ENCODE data around the gene EEF1A2. TPM values are rescaled to one million over a fixed set of nuclear protein-coding genes. Genes with fewer than 3 reads are reported as not detected.

EEF1A2 gene
- polyA plus RNA-seq (2013) = 0.04 TPM

- H3K27ac ChIP-seq (ENCODE audit: insufficient read depth in 1 of 2, low read depth in 1 of 2, low read length in 2 of 2, poor library complexity in 1 of 2, severe bottlenecking in 2 of 2) = no peak within 1 kb of the TSS
- peaks cover 0 to 2% (median 0%) of the 10 kb centered on the region in 5 experiments for H3K9me3 ChIP-seq (ENCODE audit: control extremely low read depth in 1 of 5, control insufficient read depth in 4 of 5, insufficient read depth in 2 of 5, low read depth in 1 of 5, low read length in 4 of 5)
- H3K4me3 ChIP-seq (ENCODE audit: control insufficient read depth in 1 of 7, extremely low read depth in 1 of 7, insufficient read depth in 4 of 7, low read depth in 2 of 7, low read length in 6 of 7) = peak within 1 kb of the TSS in 4 of 7 experiments; percentile 11 to 48 (median 26)
- H3K4me1 ChIP-seq (ENCODE audit: control extremely low read depth in 1 of 4, control insufficient read depth in 4 of 4, insufficient read depth in 4 of 4, low read length in 3 of 4) = peaks cover 0 to 16% (median 11%) of the 10 kb centered on the region in 4 experiments
- no peaks in the 10 kb centered on the region for H3K36me3 ChIP-seq (ENCODE audit: control insufficient read depth in 4 of 4, insufficient read depth in 4 of 4, low read length in 3 of 4)
- peak; percentile 53 to 69 (median 66) for DNase-seq
- H3K27me3 ChIP-seq (replicated peaks in 2 of 5; ENCODE audit: control insufficient read depth in 4 of 5, insufficient read depth in 5 of 5, low read length in 4 of 5) = peaks cover 0 to 72% (median 13%) of the 10 kb centered on the region in 5 experiments
- WGBS (ENCODE audit: insufficient coverage) = under 1% methylated on average over 23 of the region's 58 CpGs
- POLR2A ChIA-PET = no interaction called here
- CTCF ChIA-PET = no interaction called here
Observed at GRCh38 chr20:63498960-63499337, at the start of gene EEF1A2. Gene EEF1A2 (minus strand): TSS chr20:63499083. CDS start chr20:63497763, 1,320 bp downstream.

GRCh38 chr20:63548542-63548941 lies 49.7 kb upstream of the EEF1A2 start:
- CTCF ChIA-PET = interaction anchor here (0.9 kb wide), 1 partner anchor 12 kb away, joined by 3 read pairs; no protein-coding TSS in a partner anchor
- 60% methylated on average over 3 of the region's 11 CpGs for WGBS (ENCODE audit: insufficient coverage)

GRCh38 chr20:63547725-63548480 lies 49.0 kb upstream of the EEF1A2 start, which contains the start of gene SRMS:
Gene SRMS (minus strand): TSS chr20:63547749. CDS start chr20:63547463, 286 bp downstream.
- POLR2A ChIA-PET = no interaction called here
- Histone ChIP-seq H3K4me3 (ENCODE audit: control insufficient read depth in 1 of 7, extremely low read depth in 1 of 7, insufficient read depth in 4 of 7, low read depth in 2 of 7, low read length in 6 of 7) (no peak within 1 kb of the TSS), H3K9me3 (ENCODE audit: control extremely low read depth in 1 of 5, control insufficient read depth in 4 of 5, insufficient read depth in 2 of 5, low read depth in 1 of 5, low read length in 4 of 5) (no peaks in the 10 kb centered on the region), H3K36me3 (ENCODE audit: control insufficient read depth in 4 of 4, insufficient read depth in 4 of 4, low read length in 3 of 4) (no peaks in the 10 kb centered on the region), H3K4me1 (ENCODE audit: control extremely low read depth in 1 of 4, control insufficient read depth in 4 of 4, insufficient read depth in 4 of 4, low read length in 3 of 4) (peaks cover 0 to 11% (median 8%) of the 10 kb centered on the region in 4 experiments), H3K27ac (ENCODE audit: insufficient read depth in 1 of 2, low read depth in 1 of 2, low read length in 2 of 2, poor library complexity in 1 of 2, severe bottlenecking in 2 of 2) (no peak within 1 kb of the TSS), H3K27me3 (replicated peaks in 2 of 5; ENCODE audit: control insufficient read depth in 4 of 5, insufficient read depth in 5 of 5, low read length in 4 of 5) (peaks cover 0 to 32% (median 7%) of the 10 kb centered on the region in 5 experiments)
- DNase-seq = no peak
- WGBS (ENCODE audit: insufficient coverage) = 72% methylated on average over 18 of the region's 35 CpGs
- CTCF ChIA-PET = interaction anchor here (2.3 kb wide), 1 partner anchor 10 kb away, joined by 9 read pairs; the partner anchor contains the start of gene PTK6

More at GRCh38 chr20:63548542-63548941, 49.7 kb upstream of the EEF1A2 start:
- no peaks in the 10 kb centered on the region for H3K9me3 ChIP-seq (ENCODE audit: control extremely low read depth in 1 of 5, control insufficient read depth in 4 of 5, insufficient read depth in 2 of 5, low read depth in 1 of 5, low read length in 4 of 5)
- no peak overlapping the region for H3K4me3 ChIP-seq (ENCODE audit: control insufficient read depth in 1 of 7, extremely low read depth in 1 of 7, insufficient read depth in 4 of 7, low read depth in 2 of 7, low read length in 6 of 7)
- no peak overlapping the region for H3K27ac ChIP-seq (ENCODE audit: insufficient read depth in 1 of 2, low read depth in 1 of 2, low read length in 2 of 2, poor library complexity in 1 of 2, severe bottlenecking in 2 of 2)
- no peaks in the 10 kb centered on the region for H3K36me3 ChIP-seq (ENCODE audit: control insufficient read depth in 4 of 4, insufficient read depth in 4 of 4, low read length in 3 of 4)
- POLR2A ChIA-PET = no interaction called here
- H3K27me3 ChIP-seq (replicated peaks in 2 of 5; ENCODE audit: control insufficient read depth in 4 of 5, insufficient read depth in 5 of 5, low read length in 4 of 5) = peaks cover 0 to 32% (median 7%) of the 10 kb centered on the region in 5 experiments
- H3K4me1 ChIP-seq (ENCODE audit: control extremely low read depth in 1 of 4, control insufficient read depth in 4 of 4, insufficient read depth in 4 of 4, low read length in 3 of 4) = peaks cover 0 to 14% (median 13%) of the 10 kb centered on the region in 4 experiments
- no peak for DNase-seq

- Histone ChIP-seq H3K27ac (ENCODE audit: insufficient read depth in 1 of 2, low read depth in 1 of 2, low read length in 2 of 2, poor library complexity in 1 of 2, severe bottlenecking in 2 of 2) (no peak overlapping the region), H3K27me3 (replicated peaks in 2 of 5; ENCODE audit: control insufficient read depth in 4 of 5, insufficient read depth in 5 of 5, low read length in 4 of 5) (peaks cover 0 to 32% (median 7%) of the 10 kb centered on the region in 5 experiments), H3K36me3 (ENCODE audit: control insufficient read depth in 4 of 4, insufficient read depth in 4 of 4, low read length in 3 of 4) (no peaks in the 10 kb centered on the region), H3K9me3 (ENCODE audit: control extremely low read depth in 1 of 5, control insufficient read depth in 4 of 5, insufficient read depth in 2 of 5, low read depth in 1 of 5, low read length in 4 of 5) (no peaks in the 10 kb centered on the region), H3K4me1 (ENCODE audit: control extremely low read depth in 1 of 4, control insufficient read depth in 4 of 4, insufficient read depth in 4 of 4, low read length in 3 of 4) (peaks cover 0 to 3% (median under 1%) of the 10 kb centered on the region in 4 experiments), H3K4me3 (ENCODE audit: control insufficient read depth in 1 of 7, extremely low read depth in 1 of 7, insufficient read depth in 4 of 7, low read depth in 2 of 7, low read length in 6 of 7) (no peak overlapping the region)
- 64% methylated on average over 51 of the region's 58 CpGs for WGBS (ENCODE audit: insufficient coverage)
- CTCF ChIA-PET = interaction anchor here (1.6 to 2.3 kb wide), 2 partner anchors 8 to 9 kb away, joined by 3 to 9 read pairs; partner anchors contain the start of gene PTK6
- DNase-seq = no peak
- POLR2A ChIA-PET = no interaction called here
Observed at GRCh38 chr20:63546956-63547724, 48.3 kb upstream of the EEF1A2 start.

GRCh38 chr20:63546256-63546955 lies 47.5 kb upstream of the EEF1A2 start:
- 95% methylated on average over 20 of the region's 20 CpGs for WGBS (ENCODE audit: insufficient coverage)
- POLR2A ChIA-PET = no interaction called here
- CTCF ChIA-PET = interaction anchor here (1.5 to 2.3 kb wide), 3 partner anchors 8 to 10 kb away, joined by 3 to 9 read pairs (median 4); partner anchors contain the start of gene PTK6
- no peaks in the 10 kb centered on the region for H3K9me3 ChIP-seq (ENCODE audit: control extremely low read depth in 1 of 5, control insufficient read depth in 4 of 5, insufficient read depth in 2 of 5, low read depth in 1 of 5, low read length in 4 of 5)
- H3K27me3 ChIP-seq (replicated peaks in 2 of 5; ENCODE audit: control insufficient read depth in 4 of 5, insufficient read depth in 5 of 5, low read length in 4 of 5) = peaks cover 0 to 32% (median 7%) of the 10 kb centered on the region in 5 experiments
- H3K4me1 ChIP-seq (ENCODE audit: control extremely low read depth in 1 of 4, control insufficient read depth in 4 of 4, insufficient read depth in 4 of 4, low read length in 3 of 4) = peaks cover 0 to 3% (median 0%) of the 10 kb centered on the region in 4 experiments
- no peaks in the 10 kb centered on the region for H3K36me3 ChIP-seq (ENCODE audit: control insufficient read depth in 4 of 4, insufficient read depth in 4 of 4, low read length in 3 of 4)
- no peak overlapping the region for H3K27ac ChIP-seq (ENCODE audit: insufficient read depth in 1 of 2, low read depth in 1 of 2, low read length in 2 of 2, poor library complexity in 1 of 2, severe bottlenecking in 2 of 2)
- DNase-seq = no peak
- no peak overlapping the region for H3K4me3 ChIP-seq (ENCODE audit: control insufficient read depth in 1 of 7, extremely low read depth in 1 of 7, insufficient read depth in 4 of 7, low read depth in 2 of 7, low read length in 6 of 7)

- WGBS (ENCODE audit: insufficient coverage) = 67% methylated on average over 3 of the region's 6 CpGs
- ChIA-PET POLR2A (no interaction called here), CTCF (interaction anchor here (1.5 to 2.3 kb wide), 3 partner anchors 8 to 10 kb away, joined by 3 to 9 read pairs (median 4); partner anchors contain the start of gene PTK6)
- no peaks in the 10 kb centered on the region for H3K9me3 ChIP-seq (ENCODE audit: control extremely low read depth in 1 of 5, control insufficient read depth in 4 of 5, insufficient read depth in 2 of 5, low read depth in 1 of 5, low read length in 4 of 5)
- no peaks in the 10 kb centered on the region for H3K36me3 ChIP-seq (ENCODE audit: control insufficient read depth in 4 of 4, insufficient read depth in 4 of 4, low read length in 3 of 4)
- H3K27ac ChIP-seq (ENCODE audit: insufficient read depth in 1 of 2, low read depth in 1 of 2, low read length in 2 of 2, poor library complexity in 1 of 2, severe bottlenecking in 2 of 2) = no peak overlapping the region
- H3K27me3 ChIP-seq (replicated peaks in 2 of 5; ENCODE audit: control insufficient read depth in 4 of 5, insufficient read depth in 5 of 5, low read length in 4 of 5) = peaks cover 0 to 32% (median 7%) of the 10 kb centered on the region in 5 experiments
- no peak overlapping the region for H3K4me3 ChIP-seq (ENCODE audit: control insufficient read depth in 1 of 7, extremely low read depth in 1 of 7, insufficient read depth in 4 of 7, low read depth in 2 of 7, low read length in 6 of 7)
- H3K4me1 ChIP-seq (ENCODE audit: control extremely low read depth in 1 of 4, control insufficient read depth in 4 of 4, insufficient read depth in 4 of 4, low read length in 3 of 4) = peaks cover 0 to 3% (median 0%) of the 10 kb centered on the region in 4 experiments
- DNase-seq = no peak
Observed at GRCh38 chr20:63545814-63546213, 46.9 kb upstream of the EEF1A2 start.

All from common myeloid progenitor, CD34-positive (primary cell).